Measurements from ENCODE around the gene SLC17A9. TPM values are rescaled to one million over a fixed set of nuclear protein-coding genes. Genes with fewer than 3 reads are reported as not detected.
"Not testable (repeated sequence)": the region's sequence is repeated elsewhere in the genome, so short reads cannot be mapped to it uniquely, and the experiment has no call there.

Gene SLC17A9
- total RNA-seq, 1 donor: 2.0 TPM

DNA sequence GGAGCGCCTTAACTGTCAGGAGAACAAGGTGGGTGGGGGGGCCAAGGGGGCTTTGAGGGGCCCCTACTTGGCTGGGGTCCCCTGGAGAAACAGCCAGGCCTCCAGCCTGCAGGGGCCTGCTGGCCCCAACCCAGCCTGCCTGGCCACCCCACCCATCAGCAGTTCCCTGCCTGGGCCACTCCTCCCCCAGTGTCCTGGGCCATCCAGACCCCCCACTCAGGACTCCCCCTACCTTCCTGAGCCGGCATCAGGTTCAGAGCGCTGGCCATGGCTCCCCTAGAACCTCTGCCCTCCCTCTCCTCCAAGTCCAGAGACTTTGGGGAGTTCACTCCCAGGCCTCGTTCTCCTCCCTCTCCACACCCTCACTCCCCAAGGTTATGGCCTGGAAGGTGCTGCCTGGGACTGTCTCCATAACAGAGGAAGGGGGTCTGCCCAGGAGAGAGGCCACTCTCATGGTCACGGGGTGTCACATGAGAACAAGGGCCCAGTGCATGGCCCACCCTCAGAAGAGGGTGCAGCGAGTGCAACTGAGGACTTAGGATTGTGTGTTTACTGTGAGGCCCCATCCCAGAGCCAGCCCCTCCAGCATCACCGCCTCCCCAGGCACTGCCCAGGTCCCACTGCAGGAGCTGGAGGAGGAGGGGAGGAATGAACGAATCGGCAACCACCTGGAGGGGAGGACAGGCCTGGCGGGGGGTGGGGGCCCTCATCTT, 6.0 kb downstream of the SLC17A9 start:
- no peak overlapping the region for H3K4me3 ChIP-seq (ENCODE audit: low read depth, low read length)

DNA sequence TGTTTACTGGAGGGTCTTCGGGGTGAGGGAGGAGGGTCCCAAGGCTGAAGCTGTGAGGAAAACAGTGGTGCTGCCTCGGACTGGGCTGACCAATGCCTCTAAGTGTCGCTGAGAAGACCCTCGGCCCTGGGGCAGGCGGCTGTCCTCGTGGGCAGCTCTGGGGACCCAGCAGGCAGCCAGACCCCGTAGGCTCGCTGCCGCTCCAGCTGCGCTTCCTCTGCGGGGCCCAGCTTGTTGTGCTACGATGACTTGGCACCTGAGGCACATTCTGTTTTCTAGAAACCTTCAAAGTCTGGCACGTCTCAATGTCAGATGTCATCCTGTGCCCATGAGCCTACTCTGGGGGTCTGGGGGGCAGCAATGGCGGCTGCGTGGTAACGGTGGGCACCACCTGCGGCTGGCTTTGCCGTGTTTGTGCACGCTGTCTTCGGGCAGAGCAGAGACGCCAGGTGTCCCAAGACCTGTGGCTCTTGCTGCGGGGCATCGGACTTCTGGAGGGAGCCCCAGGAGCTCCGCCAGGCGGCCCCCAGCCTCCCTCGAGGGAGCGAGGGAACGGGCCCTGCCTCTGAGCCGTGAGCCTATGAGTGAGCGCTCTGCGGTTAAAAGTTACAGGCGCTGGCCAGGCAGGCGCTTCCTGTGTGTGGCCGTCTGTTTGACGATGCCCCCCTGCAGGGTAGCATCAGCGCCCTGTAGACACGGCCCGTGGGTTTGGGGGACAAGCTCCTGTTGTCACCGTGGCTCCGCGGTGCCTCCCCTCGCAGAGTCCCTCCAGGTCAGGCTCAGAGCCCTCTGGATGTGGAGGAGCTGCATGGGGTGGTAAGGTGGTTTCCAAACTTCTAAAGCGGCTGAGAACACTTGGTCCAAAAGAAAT, 6.8 kb downstream of the SLC17A9 start:
- TF ChIP-seq, protein P1, sequence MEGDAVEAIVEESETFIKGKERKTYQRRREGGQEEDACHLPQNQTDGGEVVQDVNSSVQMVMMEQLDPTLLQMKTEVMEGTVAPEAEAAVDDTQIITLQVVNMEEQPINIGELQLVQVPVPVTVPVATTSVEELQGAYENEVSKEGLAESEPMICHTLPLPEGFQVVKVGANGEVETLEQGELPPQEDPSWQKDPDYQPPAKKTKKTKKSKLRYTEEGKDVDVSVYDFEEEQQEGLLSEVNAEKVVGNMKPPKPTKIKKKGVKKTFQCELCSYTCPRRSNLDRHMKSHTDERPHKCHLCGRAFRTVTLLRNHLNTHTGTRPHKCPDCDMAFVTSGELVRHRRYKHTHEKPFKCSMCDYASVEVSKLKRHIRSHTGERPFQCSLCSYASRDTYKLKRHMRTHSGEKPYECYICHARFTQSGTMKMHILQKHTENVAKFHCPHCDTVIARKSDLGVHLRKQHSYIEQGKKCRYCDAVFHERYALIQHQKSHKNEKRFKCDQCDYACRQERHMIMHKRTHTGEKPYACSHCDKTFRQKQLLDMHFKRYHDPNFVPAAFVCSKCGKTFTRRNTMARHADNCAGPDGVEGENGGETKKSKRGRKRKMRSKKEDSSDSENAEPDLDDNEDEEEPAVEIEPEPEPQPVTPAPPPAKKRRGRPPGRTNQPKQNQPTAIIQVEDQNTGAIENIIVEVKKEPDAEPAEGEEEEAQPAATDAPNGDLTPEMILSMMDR (IDR thresholded peaks at IDR 0.05; ENCODE audit: insufficient read depth, low read length): no peak
- no peak for DNase-seq (ENCODE audit: low read depth)
- H3K4me3 ChIP-seq (ENCODE audit: low read depth, low read length): no peak overlapping the region

More for the DNA sequence above, 6.0 kb downstream of the SLC17A9 start:
- TF ChIP-seq, protein P1 (IDR thresholded peaks at IDR 0.05; ENCODE audit: insufficient read depth, low read length): no peak
- no peak for DNase-seq (ENCODE audit: low read depth)

DNA sequence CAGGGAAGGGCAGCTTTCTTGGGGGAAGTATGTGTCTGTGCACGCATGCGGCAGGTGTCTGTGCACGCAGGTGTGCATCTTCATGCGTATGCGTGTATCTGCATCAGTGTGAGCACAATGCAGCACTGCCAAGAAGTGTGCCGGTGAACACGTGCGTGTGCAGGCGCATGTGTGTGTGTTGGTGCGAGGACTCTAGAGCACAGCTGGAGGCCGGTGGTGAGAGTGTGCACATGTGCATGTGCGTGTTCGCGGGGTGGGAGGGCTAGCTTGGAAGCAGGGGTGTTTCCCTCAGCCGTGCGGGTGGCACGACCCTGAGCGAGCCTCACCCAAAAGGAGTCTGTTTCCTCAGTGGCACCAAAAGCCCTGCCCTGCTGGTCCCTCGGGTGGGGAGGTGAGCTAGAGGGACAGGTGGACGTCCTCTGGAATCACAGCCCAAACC, 7.5 kb downstream of the SLC17A9 start:
- TF ChIP-seq, protein P1 (IDR thresholded peaks at IDR 0.05; ENCODE audit: insufficient read depth, low read length): no peak
- no peak overlapping the region for H3K4me3 ChIP-seq (ENCODE audit: low read depth, low read length)
- no peak for DNase-seq (ENCODE audit: low read depth)

DNA sequence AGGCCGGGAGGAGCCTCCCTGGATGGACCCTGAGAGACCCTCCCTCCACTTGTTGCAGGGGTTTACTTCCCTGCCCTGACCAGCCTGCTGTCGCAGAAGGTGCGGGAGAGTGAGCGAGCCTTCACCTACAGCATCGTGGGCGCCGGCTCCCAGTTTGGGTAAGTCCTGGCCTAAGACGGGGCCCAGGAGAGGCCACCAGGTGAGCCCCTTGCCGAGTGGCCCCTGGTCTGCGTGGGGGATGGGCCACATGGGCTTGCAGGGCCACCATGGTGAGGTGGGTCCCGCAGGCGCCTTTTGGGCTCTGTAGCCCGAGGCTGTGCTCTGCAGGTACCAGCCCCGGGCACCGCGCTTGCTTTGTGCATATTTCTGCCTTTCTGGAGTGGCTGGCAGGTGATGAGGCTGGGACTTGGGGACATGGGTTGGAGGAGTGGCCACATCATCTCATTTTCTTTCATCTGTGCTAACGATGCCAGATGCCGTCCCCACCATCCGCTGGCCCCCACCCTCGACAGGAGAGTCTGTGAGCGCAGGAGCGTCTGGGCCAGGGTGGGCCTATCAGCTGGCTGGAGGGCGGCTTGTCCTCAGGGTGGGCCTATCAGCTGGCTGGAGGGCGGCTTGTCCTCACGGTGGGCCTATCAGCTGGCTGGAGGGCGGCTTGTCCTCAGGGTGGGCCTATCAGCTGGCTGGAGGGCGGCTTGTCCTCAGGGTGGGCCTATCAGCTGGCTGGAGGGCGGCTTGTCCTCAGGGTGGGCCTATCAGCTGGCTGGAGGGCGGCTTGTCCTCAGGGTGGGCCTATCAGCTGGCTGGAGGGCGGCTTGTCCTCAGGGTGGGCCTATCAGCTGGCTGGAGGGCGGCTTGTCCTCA, 8.2 kb downstream of the SLC17A9 start:
- DNase-seq (ENCODE audit: low read depth); H3K4me3 ChIP-seq (ENCODE audit: low read depth, low read length): not testable (repeated sequence)

DNA sequence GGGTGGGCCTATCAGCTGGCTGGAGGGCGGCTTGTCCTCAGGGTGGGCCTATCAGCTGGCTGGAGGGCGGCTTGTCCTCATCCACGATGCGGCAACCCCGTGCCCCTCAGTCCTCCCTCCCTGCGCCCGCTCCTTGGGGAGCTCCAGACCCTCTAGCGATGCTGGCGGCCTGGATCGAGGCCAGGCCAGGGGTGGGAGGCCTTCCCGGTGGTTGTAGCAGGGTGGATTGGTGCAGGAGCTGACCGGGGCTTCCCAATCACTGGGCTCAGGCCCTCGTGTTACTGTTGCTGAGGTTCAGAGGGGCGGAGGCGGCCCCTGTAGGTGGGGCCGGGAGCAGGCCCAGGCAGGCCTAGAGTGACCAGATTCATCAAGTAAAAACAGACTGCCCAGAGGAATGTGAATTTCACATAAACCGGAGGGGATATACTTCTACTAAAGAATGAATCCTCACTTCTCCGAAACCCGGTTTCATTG, 8.8 kb downstream of the SLC17A9 start:
- no peak overlapping the region for H3K4me3 ChIP-seq (ENCODE audit: low read depth, low read length)
- TF ChIP-seq, protein P1 (IDR thresholded peaks at IDR 0.05; ENCODE audit: insufficient read depth, low read length): no peak
- no peak for DNase-seq (ENCODE audit: low read depth)

DNA sequence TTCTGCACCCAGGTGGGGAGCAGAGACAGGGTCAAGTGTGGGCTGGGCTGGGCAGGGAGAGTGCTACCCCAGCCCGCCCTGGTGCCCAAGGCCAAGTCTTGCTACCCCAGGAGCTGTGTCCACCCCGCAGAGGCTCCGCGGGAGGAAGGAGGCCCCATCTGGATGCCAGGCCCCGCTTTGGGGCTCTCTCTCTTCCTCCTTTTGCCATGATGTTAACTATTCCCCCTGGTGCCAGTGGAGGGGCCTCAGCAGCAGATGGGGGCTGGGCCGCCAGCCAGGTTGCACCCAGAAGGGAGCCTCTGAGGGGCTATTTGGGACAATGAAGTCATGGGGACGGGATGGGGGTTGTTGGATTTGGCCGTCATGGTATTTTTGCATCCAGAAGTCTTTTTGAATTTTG, 9.3 kb downstream of the SLC17A9 start:
- DNase-seq (ENCODE audit: low read depth): no peak
- TF ChIP-seq, protein P1 (IDR thresholded peaks at IDR 0.05; ENCODE audit: insufficient read depth, low read length): no peak
- no peak overlapping the region for H3K4me3 ChIP-seq (ENCODE audit: low read depth, low read length)

Data from fibroblast of the aortic adventitia (primary cell).